Measurements from ENCODE around the gene CFAP61.

The CFAP61 gene

DNA sequence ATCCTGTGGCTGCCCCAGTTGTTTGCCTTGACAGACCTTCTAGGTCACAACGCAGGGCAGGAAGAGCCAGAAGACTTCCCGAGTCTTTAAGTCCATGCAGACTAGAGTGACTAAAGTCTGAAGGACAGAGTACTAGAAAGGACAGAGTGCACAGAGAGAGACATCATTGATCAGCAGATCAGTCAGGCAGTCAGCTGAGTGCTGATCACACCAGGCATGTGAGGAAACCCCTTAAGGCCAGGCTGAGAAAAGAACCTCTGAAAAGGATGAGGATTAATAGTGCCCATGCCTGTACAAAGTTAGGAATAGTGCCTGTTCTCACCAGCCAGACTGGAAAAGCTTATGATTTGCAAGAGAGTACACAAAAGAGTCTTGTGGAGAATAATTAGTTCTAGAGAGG, 91.3 kb downstream of the CFAP61 start:
- Histone ChIP-seq H3K36me3 (ENCODE audit: insufficient read depth, low read length) (no peaks in the 10 kb centered on the region), H3K4me1 (ENCODE audit: insufficient read depth, low read length, poor library complexity, severe bottlenecking) (no peaks in the 10 kb centered on the region), H3K9me2 (replicated peaks; ENCODE audit: low read depth, low read length) (no peaks in the 10 kb centered on the region), H3K4me3 (ENCODE audit: low read length, poor library complexity, severe bottlenecking) (no peak overlapping the region), H3K4me2 (ENCODE audit: low read depth, low read length, poor library complexity, severe bottlenecking) (no peak overlapping the region), H3K9ac (ENCODE audit: low read depth, low read length, poor library complexity, severe bottlenecking) (no peak overlapping the region), H3K79me2 (ENCODE audit: insufficient read depth, low read length) (no peaks in the 10 kb centered on the region), H3K9me3 (ENCODE audit: insufficient read depth, low read depth, low read length) (no peaks in the 10 kb centered on the region), H3K27me3 (ENCODE audit: insufficient read depth, low read length, poor library complexity, severe bottlenecking) (no peaks in the 10 kb centered on the region), H3F3A (ENCODE audit: low read depth) (no peaks in the 10 kb centered on the region), H4K20me1 (ENCODE audit: insufficient read depth, low read length, poor library complexity, severe bottlenecking) (no peaks in the 10 kb centered on the region), H2AFZ (ENCODE audit: low read length) (no peak overlapping the region)
- TF ChIP-seq EZH2phosphoT487 (IDR thresholded peaks at IDR 0.05; ENCODE audit: borderline replicate concordance) = no peak
- TF ChIP-seq, protein P1, sequence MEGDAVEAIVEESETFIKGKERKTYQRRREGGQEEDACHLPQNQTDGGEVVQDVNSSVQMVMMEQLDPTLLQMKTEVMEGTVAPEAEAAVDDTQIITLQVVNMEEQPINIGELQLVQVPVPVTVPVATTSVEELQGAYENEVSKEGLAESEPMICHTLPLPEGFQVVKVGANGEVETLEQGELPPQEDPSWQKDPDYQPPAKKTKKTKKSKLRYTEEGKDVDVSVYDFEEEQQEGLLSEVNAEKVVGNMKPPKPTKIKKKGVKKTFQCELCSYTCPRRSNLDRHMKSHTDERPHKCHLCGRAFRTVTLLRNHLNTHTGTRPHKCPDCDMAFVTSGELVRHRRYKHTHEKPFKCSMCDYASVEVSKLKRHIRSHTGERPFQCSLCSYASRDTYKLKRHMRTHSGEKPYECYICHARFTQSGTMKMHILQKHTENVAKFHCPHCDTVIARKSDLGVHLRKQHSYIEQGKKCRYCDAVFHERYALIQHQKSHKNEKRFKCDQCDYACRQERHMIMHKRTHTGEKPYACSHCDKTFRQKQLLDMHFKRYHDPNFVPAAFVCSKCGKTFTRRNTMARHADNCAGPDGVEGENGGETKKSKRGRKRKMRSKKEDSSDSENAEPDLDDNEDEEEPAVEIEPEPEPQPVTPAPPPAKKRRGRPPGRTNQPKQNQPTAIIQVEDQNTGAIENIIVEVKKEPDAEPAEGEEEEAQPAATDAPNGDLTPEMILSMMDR (conservative IDR thresholded peaks at IDR 0.05; ENCODE audit: low read length) = no peak

DNA sequence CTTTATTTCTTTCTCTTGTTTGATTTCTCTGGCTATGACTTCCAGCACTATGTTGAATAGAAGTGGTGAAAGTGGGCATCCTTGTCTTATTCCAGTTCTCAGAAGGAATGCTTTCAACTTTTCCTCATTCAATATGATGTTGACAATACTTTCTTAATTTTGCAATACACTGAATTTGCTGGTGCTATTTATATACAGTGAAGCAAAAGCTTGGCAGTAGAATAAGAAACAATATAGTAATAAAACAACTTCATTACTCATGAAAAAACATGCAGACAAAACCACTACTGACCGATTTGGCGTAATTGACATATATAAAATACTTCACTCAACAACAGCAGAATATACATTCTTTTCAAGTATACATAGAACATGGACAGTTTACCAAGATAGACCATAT, 96.4 kb downstream of the CFAP61 start:
- Histone ChIP-seq H4K20me1 (ENCODE audit: insufficient read depth, low read length, poor library complexity, severe bottlenecking) (no peaks in the 10 kb centered on the region), H3K4me2 (ENCODE audit: low read depth, low read length, poor library complexity, severe bottlenecking) (no peak overlapping the region), H2AFZ (ENCODE audit: low read length) (no peak overlapping the region), H3K36me3 (ENCODE audit: insufficient read depth, low read length) (no peaks in the 10 kb centered on the region), H3K9ac (ENCODE audit: low read depth, low read length, poor library complexity, severe bottlenecking) (no peak overlapping the region), H3K27me3 (ENCODE audit: insufficient read depth, low read length, poor library complexity, severe bottlenecking) (no peaks in the 10 kb centered on the region), H3K4me1 (ENCODE audit: insufficient read depth, low read length, poor library complexity, severe bottlenecking) (no peaks in the 10 kb centered on the region), H3K79me2 (ENCODE audit: insufficient read depth, low read length) (no peaks in the 10 kb centered on the region), H3F3A (ENCODE audit: low read depth) (no peaks in the 10 kb centered on the region), H3K4me3 (ENCODE audit: low read length, poor library complexity, severe bottlenecking) (no peak overlapping the region), H3K9me2 (replicated peaks; ENCODE audit: low read depth, low read length) (no peaks in the 10 kb centered on the region), H3K9me3 (ENCODE audit: insufficient read depth, low read depth, low read length) (no peaks in the 10 kb centered on the region)
- TF ChIP-seq, protein P1 (conservative IDR thresholded peaks at IDR 0.05; ENCODE audit: low read length) = no peak
- no peak for TF ChIP-seq EZH2phosphoT487 (IDR thresholded peaks at IDR 0.05; ENCODE audit: borderline replicate concordance)

DNA sequence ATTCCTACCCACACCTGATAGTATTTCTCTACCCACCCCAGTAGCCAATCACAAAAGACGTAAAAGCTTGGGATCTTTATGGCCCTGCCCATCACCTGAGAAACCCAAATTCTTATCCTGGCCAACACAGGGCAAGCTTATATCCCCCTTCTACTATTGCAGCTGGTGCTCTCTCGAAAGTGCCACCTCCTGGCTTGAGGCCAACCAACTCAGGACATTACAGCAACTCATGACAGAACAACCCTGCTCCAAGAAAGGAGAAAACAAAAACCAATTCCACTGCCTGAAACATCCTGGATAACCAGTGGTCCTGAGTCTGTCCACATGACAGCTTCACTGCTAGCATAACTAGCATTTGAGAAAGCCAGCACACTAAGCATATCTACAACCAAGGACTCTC, 97.9 kb downstream of the CFAP61 start:
- no peaks in the 10 kb centered on the region for H3K9me3 ChIP-seq (ENCODE audit: insufficient read depth, low read depth, low read length)
- no peaks in the 10 kb centered on the region for H3K9me2 ChIP-seq (replicated peaks; ENCODE audit: low read depth, low read length)
- H3K36me3 ChIP-seq (ENCODE audit: insufficient read depth, low read length) = no peaks in the 10 kb centered on the region
- no peak overlapping the region for H3K4me3 ChIP-seq (ENCODE audit: low read length, poor library complexity, severe bottlenecking)
- no peaks in the 10 kb centered on the region for H3K79me2 ChIP-seq (ENCODE audit: insufficient read depth, low read length)
- no peak overlapping the region for H2AFZ ChIP-seq (ENCODE audit: low read length)
- no peaks in the 10 kb centered on the region for H3K27me3 ChIP-seq (ENCODE audit: insufficient read depth, low read length, poor library complexity, severe bottlenecking)
- H3K9ac ChIP-seq (ENCODE audit: low read depth, low read length, poor library complexity, severe bottlenecking) = no peak overlapping the region
- H3K4me2 ChIP-seq (ENCODE audit: low read depth, low read length, poor library complexity, severe bottlenecking) = no peak overlapping the region
- TF ChIP-seq, protein P1 (conservative IDR thresholded peaks at IDR 0.05; ENCODE audit: low read length) = no peak
- no peak for TF ChIP-seq EZH2phosphoT487 (IDR thresholded peaks at IDR 0.05; ENCODE audit: borderline replicate concordance)
- H4K20me1 ChIP-seq (ENCODE audit: insufficient read depth, low read length, poor library complexity, severe bottlenecking) = no peaks in the 10 kb centered on the region
- H3F3A ChIP-seq (ENCODE audit: low read depth) = no peaks in the 10 kb centered on the region
- H3K4me1 ChIP-seq (ENCODE audit: insufficient read depth, low read length, poor library complexity, severe bottlenecking) = no peaks in the 10 kb centered on the region

All from Loucy (cell line).